PC-9 (cell line): Measurements from ENCODE around the gene DCHS1. TPM values are rescaled to one million over a fixed set of nuclear protein-coding genes. Genes with fewer than 3 reads are reported as not detected.

Source experiments
- BruUV-seq: library from RNA; stranded (reverse); fragments of 400-500 nt; replicated peaks from 2 replicates; lab custom pipeline; 2021; lab: Mats Ljungman, UMichigan
- CTCF ChIA-PET: fragments of 300-600 bp; sonication (Branson Sonifier 250); formaldehyde crosslinking; loops from one replicate; lab custom pipeline; 2022; ENCODE audit warnings: antibody characterized with exemption; lab: Charles Lee
- POLR2A ChIA-PET: fragments of 300-600 bp; sonication (Branson Sonifier 250); formaldehyde crosslinking; loops from one replicate; lab custom pipeline; 2022; ENCODE audit warnings: antibody characterized with exemption; ENCODE audit not compliant: unreplicated experiment; lab: Charles Lee
- DNase-seq, 2 experiments: peaks; one replicate each; pipeline versions ENCODE4 v3.0.0 to v3.0.0-alpha.2; 2015 to 2022; ENCODE audit warnings: mixed read lengths in 1 of 2
- H2AFZ ChIP-seq: fragments of 200-600 bp; sonication (generic); 2 replicates; pipeline ENCODE4 v1.8.1; 2017; ENCODE audit warnings: antibody characterized with exemption
- H3F3A ChIP-seq: fragments of 200-600 bp; sonication (generic); 2 replicates; pipeline ENCODE4 v1.8.1; 2017; ENCODE audit warnings: antibody characterized with exemption, mild to moderate bottlenecking, low read depth; ENCODE audit not compliant: insufficient read depth
- H3K27ac ChIP-seq: fragments of 200-600 bp; sonication (generic); 2 replicates; pipeline ENCODE4 v1.6.1; 2016; ENCODE audit warnings: mixed run types
- H3K27me3 ChIP-seq: fragments of 200-600 bp; sonication (generic); 2 replicates; pipeline ENCODE4 v1.6.1; 2016; ENCODE audit warnings: low read depth, mixed run types; ENCODE audit not compliant: insufficient read depth
- H3K36me3 ChIP-seq: fragments of 200-600 bp; sonication (generic); 2 replicates; pipeline ENCODE4 v1.6.1; 2016; ENCODE audit warnings: low read depth, mixed run types
- H3K4me1 ChIP-seq: fragments of 200-600 bp; sonication (generic); replicated peaks from 2 replicates; pipeline ENCODE4 v1.6.1; 2016; ENCODE audit warnings: mixed run types; ENCODE audit not compliant: insufficient read depth
- H3K4me2 ChIP-seq: fragments of 200-600 bp; sonication (generic); 2 replicates; pipeline ENCODE4 v1.6.1; 2017; ENCODE audit warnings: mixed run types
- H3K4me3 ChIP-seq: fragments of 200-600 bp; sonication (generic); 2 replicates; pipeline ENCODE4 v1.6.1; 2016; ENCODE audit warnings: mixed run types
- H3K79me2 ChIP-seq: fragments of 200-600 bp; sonication (generic); 2 replicates; pipeline ENCODE4 v1.6.1; 2017; ENCODE audit warnings: low read depth, mixed run types
- H3K9me2 ChIP-seq: fragments of 200-600 bp; sonication (generic); 2 replicates; pipeline ENCODE4 v1.8.1; 2017; ENCODE audit warnings: mild to moderate bottlenecking; ENCODE audit not compliant: insufficient read depth
- H3K9me3 ChIP-seq: fragments of 200-600 bp; sonication (generic); 2 replicates; pipeline ENCODE4 v1.8.1; 2016; ENCODE audit warnings: low read depth; ENCODE audit not compliant: insufficient read depth
- H4K20me1 ChIP-seq: fragments of 200-600 bp; sonication (generic); 2 replicates; pipeline ENCODE4 v1.8.1; 2017; ENCODE audit not compliant: insufficient read depth
- CTCF ChIP-seq: fragments of 200-600 bp; sonication (generic); conservative IDR thresholded peaks from 2 replicates; pipeline ENCODE4 v1.6.1; 2017; ENCODE audit warnings: mixed run types, antibody characterized with exemption, mild to moderate bottlenecking, moderate library complexity
- EZH2 ChIP-seq: fragments of 200-600 bp; sonication (generic); IDR thresholded peaks from 2 replicates; pipeline ENCODE4 v1.8.0; 2017; ENCODE audit warnings: antibody characterized with exemption, low read depth
- intact Hi-C: fragments of 100-400 bp; cut with micrococcal nuclease; formaldehyde crosslinking; loops from one replicate; pipeline ENCODE4 v1.10.0; 2022; ENCODE audit not compliant: unreplicated experiment
- total RNA-seq: library from RNA; stranded (reverse); gene quantifications from 2 replicates; pipeline ENCODE4 v1.2.3, GENCODE V29; 2021

DCHS1 gene
- total RNA-seq, 1 experiment from 2014 or later, result 0.22 TPM

GRCh38 chr11:6673523-6674218 lies 18.1 kb upstream of the DCHS1 start:
- intact Hi-C loops, result no loop called here
- no peaks in the 10 kb centered on the region for H3K4me1 ChIP-seq
- H3K9me2 ChIP-seq, result no peaks in the 10 kb centered on the region
- H3K9me3 ChIP-seq, result no peaks in the 10 kb centered on the region
- H2AFZ ChIP-seq, result no peak overlapping the region
- H3K27me3 ChIP-seq, result no peaks in the 10 kb centered on the region
- DNase-seq, result no peak
- H3K79me2 ChIP-seq, result no peaks in the 10 kb centered on the region
- ChIA-PET CTCF (no interaction called here), POLR2A (no interaction called here)
- BruUV-seq, result no TSS peak
- no peak overlapping the region for H3K4me2 ChIP-seq
- TF ChIP-seq EZH2, result no peak
- no peak for TF ChIP-seq CTCF
- no peaks in the 10 kb centered on the region for H3K36me3 ChIP-seq
- H3F3A ChIP-seq, result no peaks in the 10 kb centered on the region
- no peaks in the 10 kb centered on the region for H4K20me1 ChIP-seq
- no peak overlapping the region for H3K27ac ChIP-seq
- no peak overlapping the region for H3K4me3 ChIP-seq

GRCh38 chr11:6671991-6672390 lies 16.4 kb upstream of the DCHS1 start:
- Histone ChIP-seq H3K27ac (no peak overlapping the region), H3K9me3 (no peaks in the 10 kb centered on the region), H3K79me2 (no peaks in the 10 kb centered on the region), H4K20me1 (no peaks in the 10 kb centered on the region), H3F3A (no peaks in the 10 kb centered on the region), H3K9me2 (no peaks in the 10 kb centered on the region), H3K4me2 (no peak overlapping the region), H2AFZ (no peak overlapping the region), H3K4me1 (no peaks in the 10 kb centered on the region), H3K36me3 (no peaks in the 10 kb centered on the region), H3K4me3 (no peak overlapping the region), H3K27me3 (no peaks in the 10 kb centered on the region)
- no peak for DNase-seq
- TF ChIP-seq CTCF (no peak), EZH2 (no peak)
- ChIA-PET POLR2A (no interaction called here), CTCF (no interaction called here)
- intact Hi-C loops, result no loop called here
- no TSS peak for BruUV-seq

DNA sequence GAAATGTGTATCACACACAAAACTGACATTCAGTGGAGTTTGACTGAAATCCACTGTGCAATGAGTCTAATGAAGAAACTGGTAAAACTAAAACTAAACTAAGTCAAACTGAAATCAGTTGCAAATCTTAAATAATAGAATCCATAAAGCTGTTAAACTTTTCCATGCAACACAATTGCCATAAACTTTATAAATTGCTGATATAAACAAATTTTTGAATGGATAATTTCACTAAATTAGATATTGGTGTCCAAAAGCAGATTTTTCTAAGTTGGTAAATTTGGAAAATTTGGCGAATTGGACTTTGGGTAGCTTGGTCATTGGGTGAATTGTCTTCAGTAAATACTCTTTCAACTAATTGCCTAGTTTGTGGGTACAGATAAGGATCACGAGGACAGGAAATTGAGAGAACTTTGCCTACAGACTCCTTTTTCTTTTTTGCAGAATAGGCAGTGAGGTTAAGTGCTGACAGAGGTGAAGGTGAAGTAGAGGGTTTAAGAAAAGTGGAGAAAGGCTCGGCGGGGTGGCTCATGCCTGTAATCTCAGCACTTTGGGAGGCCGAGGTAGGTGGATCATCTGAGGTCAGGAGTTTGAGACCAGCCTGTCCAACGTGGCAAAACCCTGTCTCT lies 14.7 kb upstream of the DCHS1 start:
- Histone ChIP-seq H4K20me1 (no peaks in the 10 kb centered on the region), H3K4me1 (no peaks in the 10 kb centered on the region), H2AFZ (no peak overlapping the region), H3K27ac (no peak overlapping the region), H3K4me2 (no peak overlapping the region), H3K9me3 (no peaks in the 10 kb centered on the region), H3K4me3 (no peak overlapping the region), H3K27me3 (no peaks in the 10 kb centered on the region), H3K79me2 (no peaks in the 10 kb centered on the region), H3K36me3 (no peaks in the 10 kb centered on the region), H3K9me2 (no peaks in the 10 kb centered on the region), H3F3A (no peaks in the 10 kb centered on the region)
- no peak for DNase-seq
- ChIA-PET CTCF (no interaction called here), POLR2A (no interaction called here)
- intact Hi-C loops, result no loop called here
- no TSS peak for BruUV-seq
- TF ChIP-seq EZH2 (no peak), CTCF (no peak)
